GM06990 (cell line): ENCODE measurements around the gene DNASE2B.

Experiments
- DNase-seq: peaks from one replicate; pipeline ENCODE4 v3.0.0-alpha.2; 2011; ENCODE audit not compliant: insufficient read length; ENCODE audit errors: extremely low read depth
- H3K27me3 ChIP-seq: replicated peaks from 2 replicates; pipeline ENCODE4 v1.6.0; 2011; ENCODE audit warnings: low read length; ENCODE audit not compliant: control insufficient read depth, insufficient read depth
- H3K36me3 ChIP-seq: 2 replicates; pipeline ENCODE4 v1.5.1; 2011; ENCODE audit warnings: low read length; ENCODE audit not compliant: control insufficient read depth, insufficient read depth
- H3K4me3 ChIP-seq: replicated peaks from 2 replicates; pipeline ENCODE4 v1.5.1; 2011; ENCODE audit warnings: low read depth, mild to moderate bottlenecking, control low read depth, low read length
- TF ChIP-seq, protein P1 (sequence below): IDR thresholded peaks from 2 replicates; pipeline ENCODE4 v1.5.1; 2011; ENCODE audit warnings: low read length, control low read depth, mild to moderate bottlenecking, inconsistent platforms; ENCODE audit not compliant: insufficient read depth, poor library complexity, severe bottlenecking

The DNASE2B gene

DNA sequence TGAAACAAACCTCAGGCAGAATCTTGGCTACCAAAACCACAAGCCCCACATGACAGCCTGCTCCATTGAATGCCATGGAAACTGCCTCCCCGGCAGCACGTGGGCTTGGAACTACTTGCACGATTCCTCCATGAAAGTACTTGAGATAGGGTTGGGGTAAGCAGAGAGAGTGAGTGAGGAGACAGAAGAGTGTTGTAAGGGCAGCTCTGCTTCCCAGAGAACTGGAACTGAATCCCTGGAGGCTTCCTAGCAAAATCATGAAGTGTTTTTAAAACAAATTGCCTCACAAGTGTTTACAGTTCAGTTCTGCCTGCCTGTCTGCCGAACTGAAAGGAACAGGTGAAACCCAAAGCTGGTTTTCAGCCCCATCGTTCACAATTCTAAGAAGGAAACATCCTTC is 35.3 kb upstream of the DNASE2B start:
- no peak for DNase-seq
- TF ChIP-seq, protein P1, sequence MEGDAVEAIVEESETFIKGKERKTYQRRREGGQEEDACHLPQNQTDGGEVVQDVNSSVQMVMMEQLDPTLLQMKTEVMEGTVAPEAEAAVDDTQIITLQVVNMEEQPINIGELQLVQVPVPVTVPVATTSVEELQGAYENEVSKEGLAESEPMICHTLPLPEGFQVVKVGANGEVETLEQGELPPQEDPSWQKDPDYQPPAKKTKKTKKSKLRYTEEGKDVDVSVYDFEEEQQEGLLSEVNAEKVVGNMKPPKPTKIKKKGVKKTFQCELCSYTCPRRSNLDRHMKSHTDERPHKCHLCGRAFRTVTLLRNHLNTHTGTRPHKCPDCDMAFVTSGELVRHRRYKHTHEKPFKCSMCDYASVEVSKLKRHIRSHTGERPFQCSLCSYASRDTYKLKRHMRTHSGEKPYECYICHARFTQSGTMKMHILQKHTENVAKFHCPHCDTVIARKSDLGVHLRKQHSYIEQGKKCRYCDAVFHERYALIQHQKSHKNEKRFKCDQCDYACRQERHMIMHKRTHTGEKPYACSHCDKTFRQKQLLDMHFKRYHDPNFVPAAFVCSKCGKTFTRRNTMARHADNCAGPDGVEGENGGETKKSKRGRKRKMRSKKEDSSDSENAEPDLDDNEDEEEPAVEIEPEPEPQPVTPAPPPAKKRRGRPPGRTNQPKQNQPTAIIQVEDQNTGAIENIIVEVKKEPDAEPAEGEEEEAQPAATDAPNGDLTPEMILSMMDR: no peak
- no peaks in the 10 kb centered on the region for H3K27me3 ChIP-seq
- H3K4me3 ChIP-seq: no peak overlapping the region
- no peaks in the 10 kb centered on the region for H3K36me3 ChIP-seq

DNA sequence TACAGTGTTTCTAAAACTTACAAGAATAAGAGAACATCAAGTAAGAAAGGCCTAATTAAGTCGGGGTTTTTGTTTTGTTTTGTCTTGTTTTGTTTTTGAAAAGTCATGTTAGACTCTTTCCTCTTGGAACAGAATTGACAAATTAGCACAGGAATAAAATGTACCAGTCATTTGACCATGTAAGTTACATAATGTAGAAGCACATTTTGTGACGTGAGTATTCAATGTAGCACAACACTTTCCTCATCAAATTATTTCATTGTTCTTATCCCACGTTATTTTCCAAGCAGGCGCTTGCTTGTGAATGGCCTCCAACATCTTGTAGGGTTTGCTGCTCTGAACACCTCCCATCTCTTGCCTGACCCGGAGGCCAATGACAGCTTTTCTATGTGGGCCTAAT is 34.7 kb upstream of the DNASE2B start:
- Histone ChIP-seq H3K4me3 (no peak overlapping the region), H3K27me3 (no peaks in the 10 kb centered on the region), H3K36me3 (no peaks in the 10 kb centered on the region)
- no peak for DNase-seq
- TF ChIP-seq, protein P1: no peak

DNA sequence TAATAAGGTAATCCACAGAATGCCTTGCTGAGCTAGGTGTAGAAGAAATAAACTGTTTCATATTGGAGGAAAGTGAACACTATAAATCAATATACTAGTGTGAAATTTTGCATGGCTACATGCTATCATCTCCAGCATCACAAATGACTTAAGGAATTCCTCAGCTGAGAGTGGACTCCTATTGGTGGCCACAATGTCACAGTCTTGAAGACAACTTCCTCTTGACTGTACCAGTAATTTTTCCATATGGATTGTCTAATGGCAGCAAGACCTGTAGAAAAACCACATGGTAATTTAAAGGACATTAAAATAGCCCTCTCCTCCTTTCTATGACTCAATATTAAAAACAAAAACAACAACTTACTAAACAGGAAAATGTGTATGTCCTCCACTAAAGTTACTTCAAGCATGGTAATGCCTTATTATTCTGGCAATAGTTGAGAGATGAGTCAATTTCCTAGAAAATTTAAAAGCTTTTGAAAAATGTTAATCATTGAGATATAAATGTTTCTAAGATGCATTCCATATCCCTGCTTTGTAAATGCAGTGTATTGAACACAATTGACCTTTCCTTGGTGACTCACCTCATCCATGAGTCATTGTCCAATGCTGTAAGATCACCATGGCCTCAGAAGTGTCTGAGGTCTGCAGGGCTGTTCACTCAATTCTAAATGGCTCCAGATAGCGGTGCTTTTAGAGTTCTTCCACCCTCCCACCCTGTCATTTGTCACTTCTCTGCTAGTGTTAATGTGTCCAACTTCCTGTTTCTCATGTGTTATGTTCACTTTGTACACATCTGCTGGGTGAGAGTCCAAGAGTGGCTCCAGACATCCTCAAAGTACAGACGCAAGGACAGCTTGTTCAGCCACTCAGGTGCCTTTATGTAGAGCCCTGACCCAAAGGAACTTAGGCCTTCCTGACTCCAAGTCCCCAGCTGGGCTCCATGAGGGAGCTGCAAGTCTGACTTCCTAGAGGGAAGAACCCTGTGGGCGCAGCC is 32.8 kb upstream of the DNASE2B start:
- Histone ChIP-seq H3K36me3 (no peaks in the 10 kb centered on the region), H3K27me3 (no peaks in the 10 kb centered on the region), H3K4me3 (no peak overlapping the region)
- DNase-seq: no peak
- TF ChIP-seq, protein P1: no peak

DNA sequence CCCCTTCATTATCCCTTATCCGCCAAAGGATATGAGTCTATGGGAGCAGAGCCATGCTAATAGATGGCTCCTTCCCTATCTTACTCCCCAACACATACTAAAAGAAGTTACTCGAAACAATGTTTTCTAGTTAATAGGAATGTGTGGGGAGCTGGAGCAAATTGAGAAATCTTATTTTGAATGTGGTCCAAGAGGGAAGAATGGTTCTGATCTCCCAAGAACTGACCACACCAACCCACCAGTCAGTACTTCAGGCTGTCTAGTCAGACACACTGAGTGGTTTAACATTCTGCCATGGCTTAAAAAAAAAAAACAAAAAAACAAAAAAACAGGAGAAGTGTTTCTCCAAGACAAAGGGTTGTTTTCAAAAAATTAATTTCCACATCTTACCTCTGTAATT is 31.5 kb upstream of the DNASE2B start:
- TF ChIP-seq, protein P1: no peak
- no peaks in the 10 kb centered on the region for H3K36me3 ChIP-seq
- no peaks in the 10 kb centered on the region for H3K27me3 ChIP-seq
- no peak overlapping the region for H3K4me3 ChIP-seq
- DNase-seq: no peak

DNA sequence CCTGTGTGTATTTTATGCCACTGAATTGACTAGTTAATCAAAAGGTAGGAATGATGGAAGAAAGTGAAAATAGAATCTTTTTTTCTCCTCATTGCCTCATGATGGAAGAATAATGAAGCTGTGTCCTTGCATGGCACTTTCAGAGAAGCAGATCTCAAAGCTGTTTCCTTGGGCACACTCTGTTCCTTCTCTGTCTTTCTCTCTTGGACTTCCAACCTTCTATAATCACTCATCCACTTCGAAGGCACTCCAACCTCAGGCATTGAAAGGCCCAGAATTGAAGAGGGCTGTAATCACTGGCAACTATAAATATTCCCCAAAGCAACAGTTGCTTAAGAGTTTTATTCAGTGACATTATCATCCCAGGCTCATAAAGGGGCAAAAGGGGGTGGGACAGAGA is 31.1 kb upstream of the DNASE2B start:
- Histone ChIP-seq H3K27me3 (no peaks in the 10 kb centered on the region), H3K36me3 (no peaks in the 10 kb centered on the region), H3K4me3 (no peak overlapping the region)
- TF ChIP-seq, protein P1: no peak
- no peak for DNase-seq
